HTERT RPE-1 (cell line): ENCODE measurements around the gene TK1.
"Not testable (repeated sequence)": the region's sequence is repeated elsewhere in the genome, so short reads cannot be mapped to it uniquely, and the experiment has no call there.

ENCODE experiments used
- in situ Hi-C: fragments of 300-500 bp; cut with MboI; formaldehyde crosslinking; loops from 4 replicates; pipeline ENCODE4 v1.14.3; 2020; ENCODE audit warnings: low sequenced_read_pairs

Gene TK1

DNA sequence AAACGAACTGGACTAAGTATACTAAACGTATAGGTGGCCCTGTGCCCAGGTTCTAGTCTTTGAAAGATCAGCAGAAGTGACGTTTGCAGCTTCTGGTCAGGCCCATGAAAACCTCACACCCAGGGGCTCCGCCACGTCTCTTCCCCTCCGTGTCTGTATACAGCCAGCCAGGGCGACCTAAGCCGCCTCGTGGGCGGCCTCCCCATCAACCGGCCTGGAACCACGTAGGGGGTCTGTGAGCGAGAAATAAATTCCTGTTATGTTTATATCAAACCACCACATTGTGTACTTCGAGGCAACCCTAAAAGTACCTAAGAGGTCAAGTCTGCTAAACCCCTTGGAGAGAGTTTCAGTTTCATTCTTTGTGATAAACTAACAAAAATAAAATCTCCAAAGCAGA lies 6.8 kb downstream of the TK1 start:
- in situ Hi-C loops: no loop called here

- in situ Hi-C loops: no loop called here
Measured at GRCh38 chr17:78179372-78179771, 7.5 kb downstream of the TK1 start.

DNA sequence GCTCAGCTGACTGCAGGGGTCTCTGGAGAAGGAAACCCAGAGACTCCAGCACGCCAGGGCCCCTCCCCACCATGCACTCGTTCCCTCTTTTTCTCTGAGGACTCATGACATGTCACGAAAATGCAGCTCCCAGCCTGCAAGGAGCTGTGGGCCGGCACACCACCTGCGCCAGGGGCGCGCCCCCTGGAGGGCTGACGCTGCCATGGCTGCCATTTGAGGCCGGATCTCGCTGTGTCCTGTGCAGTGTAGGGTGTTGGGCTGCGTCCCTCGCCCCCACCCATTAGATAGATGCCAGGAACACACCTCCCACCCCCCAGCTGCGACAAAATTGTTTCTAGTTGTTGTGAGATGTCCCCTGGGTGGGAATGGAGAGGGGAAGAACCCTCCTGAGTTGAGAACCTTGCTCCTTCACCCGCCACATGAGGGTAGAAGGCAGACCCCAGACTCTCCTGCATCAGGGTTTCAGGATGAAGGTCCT lies 10.3 kb downstream of the TK1 start:
- in situ Hi-C loops: no loop called here

GRCh38 chr17:78175643-78175981 lies 11.2 kb downstream of the TK1 start:
- in situ Hi-C loops: no loop called here

GRCh38 chr17:78174870-78175642 lies 11.8 kb downstream of the TK1 start:
- in situ Hi-C loops: no loop called here

- in situ Hi-C loops: no loop called here
Measured at GRCh38 chr17:78174346-78174869, 12.4 kb downstream of the TK1 start.

DNA sequence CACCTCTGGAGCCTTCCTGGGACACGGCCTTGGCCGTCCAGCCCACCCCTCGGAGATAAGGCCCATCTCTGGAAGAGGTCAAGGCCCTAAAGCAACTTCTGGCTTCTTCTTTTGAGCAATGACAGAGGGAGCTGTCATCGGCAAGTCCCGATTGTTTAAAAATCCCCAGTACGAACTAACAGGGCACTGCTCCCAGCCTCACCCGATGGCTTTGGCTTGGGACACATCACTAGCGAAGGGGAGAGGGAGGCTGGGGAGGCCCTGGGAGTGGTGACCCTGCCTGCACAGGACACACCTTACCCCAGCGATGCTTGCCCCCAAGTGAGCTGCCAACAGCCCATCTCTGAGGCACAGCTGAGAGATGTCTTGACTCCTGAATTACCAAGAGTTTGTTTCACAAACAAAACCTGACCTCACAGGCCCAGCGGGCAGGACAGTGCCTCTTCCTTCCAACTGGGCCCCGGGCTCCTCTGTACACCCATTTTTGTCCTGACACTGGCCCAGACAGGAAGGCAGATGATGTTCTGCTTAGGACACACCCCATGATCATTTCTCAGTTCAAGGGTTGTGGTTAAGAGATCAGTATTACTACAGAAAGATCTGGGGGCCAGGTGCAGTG lies 13.6 kb downstream of the TK1 start:
- in situ Hi-C loops: no loop called here

DNA sequence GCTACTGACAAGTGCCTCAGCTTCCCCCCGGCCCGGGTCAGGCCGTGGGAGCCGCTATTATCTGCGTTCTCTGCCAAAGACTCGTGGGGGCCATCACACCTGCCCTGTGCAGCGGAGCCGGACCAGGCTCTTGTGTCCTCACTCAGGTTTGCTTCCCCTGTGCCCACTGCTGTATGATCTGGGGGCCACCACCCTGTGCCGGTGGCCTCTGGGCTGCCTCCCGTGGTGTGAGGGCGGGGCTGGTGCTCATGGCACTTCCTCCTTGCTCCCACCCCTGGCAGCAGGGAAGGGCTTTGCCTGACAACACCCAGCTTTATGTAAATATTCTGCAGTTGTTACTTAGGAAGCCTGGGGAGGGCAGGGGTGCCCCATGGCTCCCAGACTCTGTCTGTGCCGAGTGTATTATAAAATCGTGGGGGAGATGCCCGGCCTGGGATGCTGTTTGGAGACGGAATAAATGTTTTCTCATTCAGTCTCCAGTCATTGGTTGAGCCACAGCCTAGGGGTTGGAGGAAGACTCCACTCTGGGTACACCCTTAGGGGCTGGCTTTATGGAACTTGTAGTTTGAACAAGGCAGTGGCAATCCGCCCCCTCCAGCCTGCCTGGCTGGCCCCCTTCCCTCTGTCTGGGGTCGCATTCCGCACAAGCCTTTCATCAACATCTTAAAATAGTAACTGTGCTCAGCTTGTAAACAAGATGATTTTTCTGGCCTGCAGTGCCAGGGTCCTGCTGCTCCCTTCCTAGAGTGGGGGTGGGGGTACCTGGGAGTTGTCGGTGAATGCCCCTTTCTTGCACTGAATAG lies 14.4 kb downstream of the TK1 start:
- in situ Hi-C loops: no loop called here

DNA sequence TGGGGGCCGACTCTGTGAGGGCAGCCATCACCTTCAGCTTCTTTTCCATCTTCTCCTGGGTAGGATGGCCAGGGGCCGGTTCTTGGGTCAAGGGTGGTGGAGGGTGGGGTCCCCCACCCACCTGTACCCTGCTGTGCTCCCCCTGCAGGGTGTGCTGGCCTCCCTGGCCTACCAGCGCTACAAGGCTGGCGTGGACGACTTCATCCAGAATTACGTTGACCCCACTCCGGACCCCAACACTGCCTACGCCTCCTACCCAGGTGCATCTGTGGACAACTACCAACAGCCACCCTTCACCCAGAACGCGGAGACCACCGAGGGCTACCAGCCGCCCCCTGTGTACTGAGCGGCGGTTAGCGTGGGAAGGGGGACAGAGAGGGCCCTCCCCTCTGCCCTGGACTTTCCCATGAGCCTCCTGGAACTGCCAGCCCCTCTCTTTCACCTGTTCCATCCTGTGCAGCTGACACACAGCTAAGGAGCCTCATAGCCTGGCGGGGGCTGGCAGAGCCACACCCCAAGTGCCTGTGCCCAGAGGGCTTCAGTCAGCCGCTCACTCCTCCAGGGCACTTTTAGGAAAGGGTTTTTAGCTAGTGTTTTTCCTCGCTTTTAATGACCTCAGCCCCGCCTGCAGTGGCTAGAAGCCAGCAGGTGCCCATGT lies 15.1 kb downstream of the TK1 start:
- in situ Hi-C loops: not testable (repeated sequence)

DNA sequence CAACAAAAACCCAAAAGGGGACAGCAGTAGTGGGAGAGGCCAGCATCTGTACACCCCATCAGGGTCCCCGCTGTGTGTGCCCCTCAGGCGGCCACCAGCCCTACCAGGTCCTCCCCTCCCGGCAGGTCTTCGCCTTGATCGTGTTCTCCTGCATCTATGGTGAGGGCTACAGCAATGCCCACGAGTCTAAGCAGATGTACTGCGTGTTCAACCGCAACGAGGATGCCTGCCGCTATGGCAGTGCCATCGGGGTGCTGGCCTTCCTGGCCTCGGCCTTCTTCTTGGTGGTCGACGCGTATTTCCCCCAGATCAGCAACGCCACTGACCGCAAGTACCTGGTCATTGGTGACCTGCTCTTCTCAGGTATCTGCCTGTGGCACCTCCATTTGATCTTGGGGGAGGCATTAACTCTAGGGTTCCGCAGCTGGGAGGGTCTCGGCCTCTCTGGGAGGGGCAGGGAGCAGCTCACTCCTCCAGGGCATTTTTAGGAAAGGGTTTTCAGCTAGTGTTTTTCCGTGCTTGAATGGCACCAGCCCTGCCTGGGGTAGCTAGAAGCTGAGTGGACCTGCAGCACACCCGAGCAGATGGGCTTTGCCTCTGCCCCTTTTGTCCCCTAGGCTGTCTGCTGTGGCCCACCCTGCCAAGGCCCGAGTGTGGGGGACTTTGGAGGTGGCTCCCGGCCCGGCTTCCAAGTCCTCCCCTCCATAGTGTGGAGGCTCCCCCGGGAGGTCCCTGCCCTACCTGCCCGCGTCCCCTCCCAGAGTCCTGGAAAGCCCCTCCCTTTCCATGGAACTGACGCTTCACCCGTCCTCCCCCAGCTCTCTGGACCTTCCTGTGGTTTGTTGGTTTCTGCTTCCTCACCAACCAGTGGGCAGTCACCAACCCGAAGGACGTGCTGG lies 15.9 kb downstream of the TK1 start:
- in situ Hi-C loops: no loop called here

DNA sequence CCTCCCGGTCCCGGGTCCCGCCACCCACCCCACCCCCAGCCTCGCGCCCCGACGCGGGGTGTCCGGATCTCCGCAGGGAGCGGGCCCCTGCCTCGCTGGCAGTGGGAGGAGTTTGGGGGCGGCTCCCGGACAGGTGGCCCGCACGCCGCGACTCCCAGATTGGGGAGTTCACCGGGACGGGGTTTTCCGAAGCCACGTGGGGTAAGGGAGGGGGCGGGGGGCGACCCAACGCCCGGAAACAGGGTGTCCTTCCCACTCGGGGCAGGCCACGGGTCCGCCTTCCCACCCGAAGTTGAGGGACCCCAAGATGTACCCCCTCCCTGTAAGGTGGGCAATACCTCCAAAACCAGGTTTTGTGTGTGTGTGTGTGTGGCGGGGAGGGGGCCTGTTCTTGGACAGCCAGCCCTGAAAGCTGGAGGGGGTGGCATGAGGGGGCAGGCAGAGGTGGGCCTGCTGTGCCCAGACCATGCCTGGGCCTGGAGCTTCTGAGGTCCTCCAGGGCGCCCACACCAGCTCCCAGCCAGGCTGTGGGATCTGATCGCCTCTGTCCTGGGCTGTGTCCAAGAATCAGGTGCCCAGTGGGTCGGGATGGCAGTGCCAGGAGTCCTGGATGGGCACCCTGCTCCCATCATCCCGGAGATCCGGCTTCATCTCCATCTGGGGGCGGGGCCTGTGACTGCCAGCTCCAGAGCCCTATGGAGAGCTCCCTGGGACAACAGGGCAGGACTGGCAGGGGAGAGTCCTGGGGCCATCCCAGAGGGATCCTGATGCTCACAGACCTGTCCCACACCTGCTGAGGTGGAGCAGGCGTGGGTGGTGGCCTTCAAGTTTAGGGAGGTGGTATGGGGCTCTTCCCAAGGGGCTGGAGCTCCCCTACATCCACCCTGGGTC lies 17.7 kb downstream of the TK1 start:
- in situ Hi-C loops: no loop called here

- in situ Hi-C loops: no loop called here
Measured at GRCh38 chr17:78168242-78168902, 18.5 kb downstream of the TK1 start, which contains the start of gene SYNGR2. Gene SYNGR2 (plus strand): TSS chr17:78168581. CDS start chr17:78168617, 36 bp downstream.

GRCh38 chr17:78166416-78166815 lies 20.4 kb downstream of the TK1 start:
- in situ Hi-C loops: no loop called here

GRCh38 chr17:78164748-78165607 lies 21.9 kb downstream of the TK1 start:
- in situ Hi-C loops: no loop called here

DNA sequence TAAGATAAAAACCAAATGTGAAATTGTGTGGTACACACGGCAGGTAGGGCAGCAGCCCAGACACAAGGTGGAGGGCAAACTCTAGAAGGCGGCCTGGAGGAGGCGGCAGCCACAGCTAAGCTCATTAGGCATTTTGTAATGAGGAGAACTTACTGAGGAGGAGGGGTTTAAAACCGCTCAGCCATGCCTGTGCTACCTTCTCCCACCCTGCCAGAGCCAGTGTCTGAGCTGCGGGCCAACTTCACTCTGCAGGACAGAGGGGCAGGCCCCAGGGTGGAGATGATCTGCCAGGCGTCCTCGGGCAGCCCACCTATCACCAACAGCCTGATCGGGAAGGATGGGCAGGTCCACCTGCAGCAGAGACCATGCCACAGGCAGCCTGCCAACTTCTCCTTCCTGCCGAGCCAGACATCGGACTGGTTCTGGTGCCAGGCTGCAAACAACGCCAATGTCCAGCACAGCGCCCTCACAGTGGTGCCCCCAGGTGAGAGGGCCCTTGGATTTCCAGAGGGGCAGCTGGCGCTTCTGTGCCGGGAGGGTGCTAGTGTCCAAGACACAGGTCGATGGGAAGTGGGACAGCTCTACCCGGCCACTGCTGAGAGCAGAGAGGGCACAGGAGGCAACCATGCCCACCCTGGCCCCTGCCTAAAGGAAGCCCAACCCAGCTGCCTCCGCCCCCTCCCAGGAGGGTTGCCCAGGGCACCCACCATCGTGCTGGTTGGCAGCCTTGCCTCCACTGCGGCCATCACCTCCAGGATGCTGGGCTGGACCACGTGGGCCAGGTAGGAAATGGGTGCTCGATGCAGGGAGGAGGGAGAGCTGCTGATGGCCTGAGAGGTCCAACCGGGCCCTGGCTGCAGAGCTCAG lies 22.7 kb downstream of the TK1 start:
- in situ Hi-C loops: no loop called here

- in situ Hi-C loops: no loop called here
Measured at GRCh38 chr17:78159575-78160158, 27.2 kb downstream of the TK1 start.
